IMR-90 (cell line): ENCODE measurements around the gene NPW. TPM values are rescaled to one million over a fixed set of nuclear protein-coding genes. Genes with fewer than 3 reads are reported as not detected.

Experiments
- ATAC-seq: fragments of 200-7000 bp; cut with Tn5 transposase; 2 replicates; pipeline ENCODE4 v1.9.1; 2020; ENCODE audit warnings: low read depth, mild to moderate bottlenecking, moderate library complexity
- BruUV-seq: library from RNA; stranded (reverse); fragments of 400-500 nt; replicated peaks from 2 replicates; lab custom pipeline; 2021; lab: Mats Ljungman, UMichigan
- CTCF ChIA-PET: fragments of 300-600 bp; formaldehyde crosslinking; extraction: SDS; loops from one replicate; lab custom pipeline; 2021; ENCODE audit warnings: antibody characterized with exemption; lab: Yijun Ruan, JAX
- POLR2A ChIA-PET: fragments of 300-600 bp; sonication (Branson Sonifier 250); formaldehyde crosslinking; loops from one replicate; lab custom pipeline; 2022; ENCODE audit warnings: antibody characterized with exemption; ENCODE audit not compliant: unreplicated experiment; lab: Charles Lee
- DNase-seq: peaks from one replicate; pipeline ENCODE4 v3.0.0; 2013
- H2AFZ ChIP-seq: replicated peaks from 2 replicates; pipeline ENCODE3; 2013; ENCODE audit warnings: low read length, mild to moderate bottlenecking; ENCODE audit not compliant: poor library complexity
- H2AK5ac ChIP-seq: 2 replicates; pipeline ENCODE4 v1.6.1; 2013; ENCODE audit warnings: low read depth, low read length, inconsistent platforms
- H2AK9ac ChIP-seq: replicated peaks from 2 replicates; pipeline ENCODE3; 2013; ENCODE audit warnings: mild to moderate bottlenecking, low read depth, low read length, moderate library complexity; ENCODE audit not compliant: poor library complexity
- H2BK120ac ChIP-seq: 2 replicates; pipeline ENCODE4 v1.6.1; 2013; ENCODE audit warnings: low read depth, low read length, inconsistent platforms
- H2BK15ac ChIP-seq: 3 replicates; pipeline ENCODE4 v1.6.1; 2013; ENCODE audit warnings: low read depth, low read length, inconsistent platforms
- H2BK20ac ChIP-seq: 2 replicates; pipeline ENCODE4 v1.6.1; 2013; ENCODE audit warnings: low read depth, mild to moderate bottlenecking, inconsistent platforms, low read length, moderate library complexity
- H2BK5ac ChIP-seq: 2 replicates; pipeline ENCODE4 v1.6.1; 2013; ENCODE audit warnings: mild to moderate bottlenecking, low read depth, low read length, inconsistent platforms; ENCODE audit not compliant: poor library complexity, severe bottlenecking
- H3K14ac ChIP-seq: replicated peaks from 2 replicates; pipeline ENCODE4 v1.6.1; 2013; ENCODE audit warnings: low read depth, low read length, inconsistent platforms
- H3K18ac ChIP-seq: 2 replicates; pipeline ENCODE4 v1.6.1; 2013; ENCODE audit warnings: low read depth, low read length, control low read depth
- H3K23ac ChIP-seq: 2 replicates; pipeline ENCODE4 v1.6.1; 2013; ENCODE audit warnings: low read depth, low read length, inconsistent platforms
- H3K27ac ChIP-seq: 2 replicates; pipeline ENCODE4 v1.5.1; 2013; ENCODE audit warnings: mild to moderate bottlenecking, control low read depth, low read length; ENCODE audit not compliant: insufficient read depth
- H3K27me3 ChIP-seq: 2 replicates; pipeline ENCODE4 v1.6.1; 2013; ENCODE audit warnings: low read length; ENCODE audit not compliant: control insufficient read depth, insufficient read depth
- H3K36me3 ChIP-seq: 2 replicates; pipeline ENCODE4 v1.6.1; 2013; ENCODE audit warnings: low read length, mixed read lengths; ENCODE audit not compliant: control insufficient read depth, insufficient read depth
- H3K4ac ChIP-seq: 2 replicates; pipeline ENCODE4 v1.6.1; 2013; ENCODE audit warnings: low read depth, low read length, inconsistent platforms
- H3K4me1 ChIP-seq: 2 replicates; pipeline ENCODE4 v1.6.1; 2013; ENCODE audit warnings: low read length, mixed read lengths; ENCODE audit not compliant: control insufficient read depth, insufficient read depth
- H3K4me2 ChIP-seq: 2 replicates; pipeline ENCODE4 v1.6.1; 2013; ENCODE audit warnings: low read depth, mild to moderate bottlenecking, control low read depth, low read length, moderate library complexity
- H3K4me3 ChIP-seq: 2 replicates; pipeline ENCODE4 v1.5.1; 2013; ENCODE audit warnings: low read depth, mild to moderate bottlenecking, control low read depth, low read length, moderate library complexity; ENCODE audit not compliant: insufficient read depth
- H3K56ac ChIP-seq: 2 replicates; pipeline ENCODE4 v1.6.1; 2013; ENCODE audit warnings: low read length, inconsistent platforms; ENCODE audit not compliant: insufficient read depth; ENCODE audit errors: extremely low read depth
- H3K79me1 ChIP-seq, 2 experiments: 2 replicates each; pipeline ENCODE4 v1.6.1; 2013; ENCODE audit warnings: low read length in 2 of 2, inconsistent platforms in 1 of 2, low read depth in 1 of 2
- H3K9ac ChIP-seq: 2 replicates; pipeline ENCODE4 v1.6.1; 2013; ENCODE audit warnings: low read depth, low read length, control low read depth
- H3K9me1 ChIP-seq: 2 replicates; pipeline ENCODE4 v1.6.1; 2013; ENCODE audit warnings: low read length, inconsistent platforms; ENCODE audit not compliant: insufficient read depth
- H3K9me3 ChIP-seq: 2 replicates; pipeline ENCODE4 v1.6.1; 2013; ENCODE audit warnings: low read length; ENCODE audit not compliant: control insufficient read depth, insufficient read depth
- H4K20me1 ChIP-seq: 2 replicates; pipeline ENCODE4 v1.6.1; 2013; ENCODE audit warnings: low read length, inconsistent platforms; ENCODE audit not compliant: insufficient read depth
- H4K5ac ChIP-seq: 2 replicates; pipeline ENCODE4 v1.6.1; 2013; ENCODE audit warnings: mild to moderate bottlenecking, low read depth, low read length, control low read depth
- H4K8ac ChIP-seq, 2 experiments: 2 replicates each; pipeline ENCODE4 v1.6.1; 2013; ENCODE audit warnings: low read depth in 2 of 2, low read length in 2 of 2, control low read depth in 1 of 2, inconsistent platforms in 1 of 2
- H4K91ac ChIP-seq: 2 replicates; pipeline ENCODE4 v1.6.1; 2013; ENCODE audit warnings: low read depth, low read length, inconsistent platforms; ENCODE audit not compliant: insufficient read depth
- BHLHE40 ChIP-seq: fragments of 150-350 bp; IDR thresholded peaks from 2 replicates; pipeline ENCODE4 v1.6.1; 2016; ENCODE audit warnings: mild to moderate bottlenecking, low read depth, low read length
- FOS ChIP-seq: fragments of 150-350 bp; IDR thresholded peaks from 2 replicates; pipeline ENCODE4 v1.6.1; 2016; ENCODE audit warnings: low read depth, low read length
- MAFK ChIP-seq: IDR thresholded peaks from 2 replicates; pipeline ENCODE4 v1.6.1; 2012; ENCODE audit warnings: low read depth, low read length, improper control_type of control experiment
- MAZ ChIP-seq: IDR thresholded peaks from 2 replicates; pipeline ENCODE4 v1.6.1; 2012; ENCODE audit warnings: low read depth, mild to moderate bottlenecking, low read length, improper control_type of control experiment, moderate library complexity, borderline replicate concordance
- POLR2A ChIP-seq: IDR thresholded peaks from 2 replicates; pipeline ENCODE4 v1.6.1; 2012; ENCODE audit warnings: mild to moderate bottlenecking, low read depth, low read length
- WGBS, 2 experiments: methylation state at CpG; one replicate each; pipeline versions ENCODE4 v1.1.5 to v1.1.7; 2013; ENCODE audit warnings: missing lambda C conversion rate in 2 of 2; ENCODE audit not compliant: insufficient read length in 1 of 2; ENCODE audit errors: extremely low coverage in 2 of 2; 5-methylcytosine and 5-hydroxymethylcytosine counted together
- dilution Hi-C: fragments of 300-500 bp; cut with HindIII; formaldehyde crosslinking; loops from one replicate; pipeline ENCODE4 v1.14.3; 2018; ENCODE audit warnings: low sequenced_read_pairs; ENCODE audit not compliant: unreplicated experiment
- in situ Hi-C: fragments of 300-500 bp; cut with MboI; formaldehyde crosslinking; loops from 3 replicates; pipeline ENCODE4 v1.14.3; 2019; ENCODE audit warnings: low sequenced_read_pairs, inconsistent platforms, mixed read lengths
- intact Hi-C: fragments of 100-400 bp; cut with micrococcal nuclease; formaldehyde crosslinking; loops from 2 replicates; pipeline ENCODE4 v1.10.0; 2022
- polyA plus RNA-seq, 3 experiments: library from polyadenylated mRNA; depleted of rRNA; stranded (reverse); fragments of >200 nt; gene quantifications; 2 replicates each; pipeline ENCODE4 v1.2.3, GENCODE V29; 2012; ENCODE audit warnings: low replicate concordance in 1 of 3
- total RNA-seq: library from RNA; depleted of rRNA; stranded (reverse); fragments of >200 nt; gene quantifications from 2 replicates; pipeline ENCODE4 v1.2.3, GENCODE V29; 2012
- TF ChIP-seq, protein P1 (sequence below): conservative IDR thresholded peaks from 2 replicates; pipeline ENCODE4 v1.5.1; 2012; ENCODE audit warnings: mild to moderate bottlenecking, low read depth, low read length, improper control_type of control experiment

The NPW gene
- total and polyA plus RNA-seq, 2 of the 4 experiments (the other 2 are of a cell fraction): 0.18 to 2.0 TPM

DNA sequence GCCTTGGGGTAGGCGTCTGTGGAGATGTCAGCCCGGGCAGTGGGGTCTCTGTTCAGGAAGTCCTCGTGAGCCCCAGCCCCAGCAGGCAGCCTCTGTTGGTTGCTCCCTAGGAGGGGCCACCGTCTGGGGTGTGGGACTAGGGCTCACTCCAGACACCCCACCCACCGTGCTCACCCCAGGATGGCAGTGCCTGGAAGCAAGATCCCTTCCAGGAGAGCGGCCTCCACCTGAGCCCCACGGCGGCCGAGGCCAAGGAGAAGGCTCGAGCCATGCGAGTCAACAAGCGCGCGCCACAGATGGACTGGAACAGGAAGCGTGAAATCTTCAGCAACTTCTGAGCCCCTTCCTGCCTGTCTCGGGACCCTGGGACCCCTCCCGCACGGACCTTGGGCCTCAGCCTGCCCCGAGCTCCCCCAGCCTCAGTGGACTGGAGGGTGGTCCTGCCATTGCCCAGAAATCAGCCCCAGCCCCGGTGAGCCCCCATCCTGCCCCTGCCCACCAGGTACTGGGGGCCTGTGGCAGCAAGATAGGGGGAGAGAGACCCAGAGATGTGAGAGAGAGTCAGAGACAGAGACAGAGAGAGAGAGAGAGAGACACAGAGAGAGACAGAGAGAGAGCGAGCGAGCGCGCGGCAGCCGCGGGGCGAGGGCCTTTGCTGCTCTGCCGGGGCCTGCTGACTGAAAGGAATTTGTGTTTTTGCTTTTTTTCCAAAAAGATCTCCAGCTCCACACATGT, 18.2 kb downstream of the NPW start:
- Histone ChIP-seq H3K36me3 (peaks cover 29% of the 10 kb centered on the region; the same call in 1 of the 2 replicates), H3K4ac (peak overlapping the region; percentile 86), H4K91ac (peak overlapping the region; percentile 70), H2BK120ac (peak overlapping the region; percentile 94; the same call in 1 of the 2 replicates), H3K18ac (no peak overlapping the region; the same call in 1 of the 2 replicates), H3K14ac (no peak overlapping the region), H3K4me3 (no peak overlapping the region), H3K4me1 (peaks cover 69% of the 10 kb centered on the region), H4K5ac (peak overlapping the region; percentile 13; the same call in 1 of the 2 replicates), H3K9me3 (no peaks in the 10 kb centered on the region), H2AK5ac (peak overlapping the region; percentile 86), H2BK5ac (peak overlapping the region; percentile 98), H3K23ac (peak overlapping the region; percentile 53; the same call in 1 of the 2 replicates), H2BK15ac (no peak overlapping the region), H3K9me1 (peaks cover 19% of the 10 kb centered on the region), H3K79me1 (peaks cover 19 to 57% of the 10 kb centered on the region in 2 experiments; a peak in 3 of 4 replicates), H2BK20ac (peak overlapping the region; percentile 59; the same call in 1 of the 2 replicates), H2AK9ac (no peak overlapping the region), H3K56ac (no peak overlapping the region), H3K4me2 (no peak overlapping the region), H4K20me1 (no peaks in the 10 kb centered on the region), H2AFZ (no peak overlapping the region), H3K27me3 (no peaks in the 10 kb centered on the region), H4K8ac (peak overlapping the region; percentile 9 to 33; a peak in 2 of 4 replicates), H3K27ac (peak overlapping the region; percentile 55), H3K9ac (no peak overlapping the region)
- TF ChIP-seq, protein P1, sequence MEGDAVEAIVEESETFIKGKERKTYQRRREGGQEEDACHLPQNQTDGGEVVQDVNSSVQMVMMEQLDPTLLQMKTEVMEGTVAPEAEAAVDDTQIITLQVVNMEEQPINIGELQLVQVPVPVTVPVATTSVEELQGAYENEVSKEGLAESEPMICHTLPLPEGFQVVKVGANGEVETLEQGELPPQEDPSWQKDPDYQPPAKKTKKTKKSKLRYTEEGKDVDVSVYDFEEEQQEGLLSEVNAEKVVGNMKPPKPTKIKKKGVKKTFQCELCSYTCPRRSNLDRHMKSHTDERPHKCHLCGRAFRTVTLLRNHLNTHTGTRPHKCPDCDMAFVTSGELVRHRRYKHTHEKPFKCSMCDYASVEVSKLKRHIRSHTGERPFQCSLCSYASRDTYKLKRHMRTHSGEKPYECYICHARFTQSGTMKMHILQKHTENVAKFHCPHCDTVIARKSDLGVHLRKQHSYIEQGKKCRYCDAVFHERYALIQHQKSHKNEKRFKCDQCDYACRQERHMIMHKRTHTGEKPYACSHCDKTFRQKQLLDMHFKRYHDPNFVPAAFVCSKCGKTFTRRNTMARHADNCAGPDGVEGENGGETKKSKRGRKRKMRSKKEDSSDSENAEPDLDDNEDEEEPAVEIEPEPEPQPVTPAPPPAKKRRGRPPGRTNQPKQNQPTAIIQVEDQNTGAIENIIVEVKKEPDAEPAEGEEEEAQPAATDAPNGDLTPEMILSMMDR: no peak
- TF ChIP-seq MAZ (no peak), BHLHE40 (no peak), FOS (no peak), POLR2A (no peak), MAFK (no peak)
- in situ Hi-C loops (no loop called here), intact Hi-C loops (no loop called here), dilution Hi-C loops (no loop called here)
- TSS peak; percentile 59 for BruUV-seq
- ChIA-PET POLR2A (no interaction called here), CTCF (interaction anchor here (1.0 kb wide), 1 partner anchor 15 kb away, joined by 3 read pairs; no protein-coding TSS in a partner anchor)
- ATAC-seq (no peak), DNase-seq (no peak)
- WGBS, 2 experiments: 92% methylated on average over 11 of the region's 29 CpGs; no CpG with 5 or more reads in 1 of the 2 experiments
